GM20431 (cell line): ENCODE data around the gene FBXL2.
"Not testable (repeated sequence)": the region's sequence is repeated elsewhere in the genome, so short reads cannot be mapped to it uniquely, and the experiment has no call there.

ENCODE experiments used
- in situ Hi-C: fragments of 300-500 bp; cut with MseI, MboI; formaldehyde crosslinking; loops from one replicate; pipeline ENCODE4 v1.15.0; 2020; ENCODE audit warnings: low sequenced_read_pairs; ENCODE audit not compliant: unreplicated experiment

FBXL2 gene

DNA sequence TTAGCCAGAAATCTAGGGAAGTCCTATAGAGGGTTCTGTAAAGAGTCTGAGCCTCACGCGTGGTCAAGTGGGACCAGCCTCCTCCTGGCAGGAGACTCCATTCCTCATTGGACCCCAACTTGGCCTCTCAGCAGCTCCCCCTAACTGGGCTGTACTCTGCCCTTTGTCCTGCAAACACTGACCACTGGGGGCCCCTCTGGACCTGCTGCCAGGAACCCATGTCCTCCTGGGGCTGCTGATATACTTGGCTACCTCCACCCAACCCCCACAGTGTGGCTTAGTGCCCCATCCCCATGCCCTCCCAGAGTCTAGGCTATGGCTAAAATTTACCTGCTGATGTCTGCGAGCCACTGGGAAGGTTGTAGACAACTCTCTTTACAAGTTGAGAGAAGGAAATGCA, 100.2 kb downstream of the FBXL2 start:
- in situ Hi-C loops = loop anchor here (10.0 kb wide), 1 partner anchor 243 kb away; no protein-coding TSS in a partner anchor

DNA sequence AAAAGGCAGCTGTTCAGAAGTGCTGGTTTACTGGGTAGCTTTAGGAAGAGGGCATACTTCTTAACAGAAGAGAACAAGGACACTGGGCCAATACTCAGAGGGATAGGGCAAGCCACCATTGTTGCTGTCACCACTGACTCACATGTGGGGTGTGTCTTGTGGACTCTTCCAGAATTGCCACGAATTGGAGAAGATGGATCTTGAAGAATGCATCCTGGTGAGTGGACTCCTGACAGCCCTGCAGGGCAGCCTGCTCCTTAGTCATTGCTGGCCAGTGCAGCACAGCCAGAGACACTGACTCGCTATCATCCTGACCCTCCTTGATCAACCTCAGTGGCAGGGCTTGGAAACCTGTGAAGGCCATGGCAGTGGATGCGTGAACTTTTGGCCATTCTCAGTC, 100.7 kb downstream of the FBXL2 start:
- in situ Hi-C loops = loop anchor here (10.0 kb wide), 1 partner anchor 243 kb away; no protein-coding TSS in a partner anchor

DNA sequence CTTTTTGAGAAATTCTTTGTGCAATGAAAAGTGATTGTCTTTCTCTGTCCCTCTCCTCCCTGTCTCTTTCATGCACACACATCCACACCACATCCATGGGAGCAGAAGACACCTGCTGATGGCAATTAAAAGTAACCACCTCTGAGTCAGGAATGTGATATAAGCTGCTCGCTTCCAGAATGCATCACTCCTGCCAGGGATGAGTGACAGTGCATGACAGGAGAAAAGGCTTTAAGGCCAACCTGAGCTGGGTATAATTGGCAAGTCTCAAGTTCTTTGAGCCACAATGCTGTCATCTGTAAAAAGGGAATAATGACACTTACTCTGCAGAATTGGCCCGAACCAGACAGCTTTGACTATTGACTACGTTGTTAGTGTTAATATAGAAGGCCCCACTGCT, 103.4 kb downstream of the FBXL2 start:
- in situ Hi-C loops = no loop called here

DNA sequence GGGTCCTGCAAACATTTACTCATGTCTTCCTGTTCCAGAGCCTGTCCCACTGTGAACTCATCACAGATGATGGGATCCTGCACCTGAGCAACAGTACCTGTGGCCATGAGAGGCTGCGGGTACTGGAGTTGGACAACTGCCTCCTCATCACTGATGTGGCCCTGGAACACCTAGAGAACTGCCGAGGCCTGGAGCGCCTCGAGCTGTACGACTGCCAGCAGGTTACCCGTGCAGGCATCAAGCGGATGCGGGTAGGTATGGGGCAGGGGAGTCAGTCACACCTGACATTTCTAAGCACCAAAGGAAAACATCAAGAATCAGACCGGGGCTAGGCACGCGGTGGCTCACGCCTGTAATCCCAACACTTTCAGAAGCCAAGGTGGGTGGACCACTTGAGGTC, 106.7 kb downstream of the FBXL2 start:
- in situ Hi-C loops = no loop called here

DNA sequence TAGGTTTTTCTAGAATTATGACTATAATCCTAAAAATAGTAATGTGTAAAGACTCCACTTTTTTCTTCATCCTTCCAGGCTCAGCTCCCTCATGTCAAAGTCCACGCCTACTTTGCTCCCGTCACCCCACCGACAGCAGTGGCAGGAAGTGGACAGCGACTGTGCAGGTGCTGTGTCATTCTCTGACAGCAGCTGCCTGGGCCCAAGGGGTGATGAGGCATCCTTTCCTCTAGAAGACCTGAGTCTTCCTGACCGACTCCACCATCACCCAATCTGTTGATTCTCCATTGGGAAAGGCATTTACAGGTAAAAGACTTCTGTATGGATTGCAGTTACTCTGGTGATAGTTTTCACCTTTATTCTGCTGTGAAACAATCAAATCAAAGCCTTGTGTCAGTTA, 108.2 kb downstream of the FBXL2 start:
- in situ Hi-C loops = no loop called here

- in situ Hi-C loops = no loop called here
Measured at GRCh38 chr3:33386631-33387030, 109.4 kb downstream of the FBXL2 start.

DNA sequence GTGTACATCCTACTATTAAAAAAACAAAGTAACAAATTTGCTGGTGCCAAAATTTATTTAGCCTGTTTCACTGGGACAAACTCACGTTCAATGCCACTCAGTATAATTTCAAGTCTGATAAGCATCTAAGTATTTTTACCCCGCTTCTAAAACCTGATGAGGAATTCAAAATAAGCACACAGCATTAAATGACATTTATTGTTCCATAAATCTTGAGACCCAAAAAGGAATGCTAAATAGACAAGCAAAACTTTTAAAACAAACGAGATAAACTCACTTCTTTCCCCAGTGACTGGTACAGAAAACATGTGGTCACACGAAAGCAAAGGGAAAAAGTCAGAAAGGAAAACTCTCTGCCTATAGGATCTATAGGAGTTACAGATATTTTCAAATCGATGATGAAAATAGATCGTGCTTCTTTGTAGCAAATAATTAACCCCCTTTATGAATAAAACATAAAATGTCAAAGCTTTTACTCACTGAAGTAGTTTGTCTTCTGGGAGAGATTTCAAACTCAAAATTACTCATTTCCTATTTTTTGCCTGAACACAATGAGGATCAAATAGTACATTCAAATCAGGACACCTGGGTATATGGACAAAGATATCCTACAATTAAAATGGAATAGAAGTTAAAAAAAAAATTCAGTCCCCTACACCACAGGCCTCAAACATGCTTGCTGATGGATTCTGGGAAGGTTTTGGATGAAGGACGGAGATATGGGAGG, 111.3 kb downstream of the FBXL2 start:
- in situ Hi-C loops = no loop called here

DNA sequence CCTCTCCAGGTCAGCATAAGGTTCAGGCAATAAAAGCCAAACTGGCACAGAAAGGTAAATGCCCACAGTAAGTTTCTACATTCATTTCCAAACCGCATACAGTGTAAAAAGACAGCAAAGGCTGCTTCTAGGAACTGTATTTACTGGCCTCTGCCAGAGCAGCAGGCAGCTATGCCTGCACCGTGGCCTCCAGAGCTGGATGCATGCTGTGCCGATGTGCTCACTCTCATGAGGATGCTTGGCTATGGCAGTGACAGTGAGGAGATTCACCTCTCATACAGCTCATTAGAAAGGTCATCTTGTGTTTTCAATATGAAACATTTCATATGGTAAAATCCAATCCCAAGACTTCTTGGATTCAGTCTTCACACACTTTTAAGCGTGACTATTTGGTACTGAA, 112.7 kb downstream of the FBXL2 start:
- in situ Hi-C loops = no loop called here

- in situ Hi-C loops = no loop called here
Measured at GRCh38 chr3:33391255-33391995, 114.2 kb downstream of the FBXL2 start.

GRCh38 chr3:33392144-33392543, 114.9 kb downstream of the FBXL2 start:
- in situ Hi-C loops = no loop called here

DNA sequence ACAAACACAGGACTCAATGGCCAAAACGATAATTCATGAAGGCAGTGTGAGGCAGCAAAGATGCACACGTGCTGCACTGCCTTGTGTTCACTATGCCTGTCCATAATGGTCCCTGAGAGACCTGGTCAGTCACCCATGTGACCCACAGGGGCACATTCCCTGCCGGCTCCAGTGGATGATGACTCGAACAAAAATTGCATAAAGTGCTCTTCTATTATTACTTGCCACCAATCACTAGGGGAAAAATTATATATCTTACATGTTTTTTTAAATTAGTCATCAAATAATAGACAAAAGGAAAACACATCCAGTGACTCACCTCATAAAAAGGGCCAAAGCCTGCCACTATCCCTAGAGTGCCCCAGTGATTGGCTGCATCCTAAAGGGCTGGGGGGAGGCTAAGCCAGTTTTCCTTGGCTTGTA, 115.5 kb downstream of the FBXL2 start:
- in situ Hi-C loops = no loop called here

- in situ Hi-C loops = no loop called here
Measured at GRCh38 chr3:33394403-33395054, 117.3 kb downstream of the FBXL2 start.

DNA sequence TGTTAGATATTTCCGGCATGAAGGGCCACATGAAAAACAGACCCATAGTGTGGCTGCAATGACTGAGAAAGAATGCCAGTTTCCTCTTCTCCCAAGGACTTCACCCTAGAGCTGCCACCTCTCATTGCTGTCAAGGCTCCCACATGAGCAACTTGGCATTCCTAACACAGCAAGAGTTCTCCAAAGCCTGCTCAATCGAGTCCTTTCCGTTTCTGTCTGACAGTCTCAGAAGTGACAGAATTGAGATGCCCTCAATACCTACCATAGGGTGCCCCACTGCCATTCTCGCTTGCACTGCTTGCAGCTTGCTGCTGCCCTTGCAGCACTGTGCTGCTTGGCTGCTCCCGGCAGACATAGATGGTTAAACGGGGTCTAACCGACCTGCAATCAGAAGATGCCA, 118.7 kb downstream of the FBXL2 start:
- in situ Hi-C loops = no loop called here

DNA sequence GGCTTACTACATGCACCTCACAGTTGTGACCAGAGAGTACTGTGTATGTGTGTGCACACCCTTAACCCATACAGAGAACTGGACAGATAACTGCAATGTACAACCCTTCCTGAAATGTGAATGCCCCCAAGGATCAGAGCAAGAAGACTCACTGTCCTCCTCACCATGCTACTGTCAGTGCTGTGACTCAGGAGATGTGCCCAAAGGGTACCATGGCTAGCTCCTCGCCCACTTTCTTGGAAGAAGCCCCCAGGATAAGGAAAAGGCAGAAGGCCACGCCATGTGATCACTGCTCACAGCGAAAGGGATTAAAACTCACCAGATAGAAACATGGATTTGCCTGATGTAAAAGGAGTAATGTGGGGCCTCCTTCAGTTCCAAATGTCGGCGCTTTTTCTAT, 121.2 kb downstream of the FBXL2 start:
- in situ Hi-C loops = no loop called here

DNA sequence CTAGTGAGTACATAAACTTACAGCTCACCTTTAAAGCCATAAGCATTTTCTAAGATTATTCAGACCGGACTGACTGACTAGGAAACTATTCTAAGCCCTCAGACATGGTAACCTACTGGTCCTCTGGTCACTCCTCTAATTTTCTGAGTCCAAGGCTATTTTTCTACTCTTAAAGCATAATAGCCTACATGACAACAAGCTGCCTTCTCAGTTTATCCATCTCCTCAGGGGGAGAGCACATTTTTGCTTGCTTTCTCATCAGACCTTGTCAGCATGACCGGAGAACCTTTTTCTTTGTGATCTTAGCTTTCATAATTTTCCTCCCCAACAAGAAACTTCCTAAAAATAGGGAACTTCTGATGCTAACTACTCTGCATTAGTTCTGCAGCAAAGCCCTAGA, 124.5 kb downstream of the FBXL2 start:
- in situ Hi-C loops = no loop called here

- in situ Hi-C loops = no loop called here
Measured at GRCh38 chr3:33402936-33403335, 125.7 kb downstream of the FBXL2 start.

DNA sequence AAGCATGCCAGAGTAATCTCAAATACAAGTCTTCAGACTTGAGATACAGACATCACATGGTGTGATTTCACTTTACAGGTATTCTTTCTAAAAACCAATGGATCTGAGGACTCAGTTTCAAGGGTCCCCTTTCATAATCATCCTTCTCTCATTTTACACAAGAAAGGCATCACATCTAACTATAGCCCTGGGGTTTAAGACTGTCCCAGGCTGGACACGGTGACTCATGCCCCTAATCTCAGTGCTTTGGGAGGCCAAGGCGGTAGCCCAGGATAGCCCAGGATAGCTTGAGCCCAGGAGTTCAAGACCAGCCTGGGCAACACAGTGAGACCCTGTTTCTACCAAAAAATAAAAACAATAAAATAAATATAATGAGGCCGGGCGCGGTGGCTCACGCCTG, 126.5 kb downstream of the FBXL2 start:
- in situ Hi-C loops = no loop called here

- in situ Hi-C loops = not testable (repeated sequence)
Measured at GRCh38 chr3:33410816-33411215, 133.6 kb downstream of the FBXL2 start.

DNA sequence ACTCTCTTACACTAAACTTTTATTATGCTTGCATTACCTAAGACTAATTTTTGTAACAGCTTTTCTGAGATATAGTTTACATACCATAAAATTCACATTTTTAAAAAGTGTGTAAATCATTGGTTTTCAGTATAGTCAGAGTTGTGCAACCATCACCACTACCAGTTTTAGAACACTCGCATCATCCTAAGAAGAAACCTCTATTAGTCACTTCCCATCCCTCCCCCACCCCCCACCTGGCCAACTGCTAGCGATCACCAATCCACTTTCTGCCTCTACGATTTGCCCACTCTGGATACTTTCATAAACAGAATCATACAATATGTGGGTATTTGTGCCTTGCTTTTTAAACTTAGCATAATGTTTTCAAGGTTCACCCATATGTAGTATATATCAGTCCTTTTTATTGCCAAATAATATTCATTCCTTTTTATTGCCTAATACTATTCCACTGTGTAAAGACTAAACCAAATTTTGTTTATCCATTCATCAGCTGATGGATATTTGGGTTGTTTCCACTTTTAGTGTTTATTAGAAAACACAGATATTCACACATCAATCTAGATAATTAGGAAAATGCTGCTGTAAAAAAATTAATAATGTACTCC, 139.9 kb downstream of the FBXL2 start:
- in situ Hi-C loops = no loop called here

DNA sequence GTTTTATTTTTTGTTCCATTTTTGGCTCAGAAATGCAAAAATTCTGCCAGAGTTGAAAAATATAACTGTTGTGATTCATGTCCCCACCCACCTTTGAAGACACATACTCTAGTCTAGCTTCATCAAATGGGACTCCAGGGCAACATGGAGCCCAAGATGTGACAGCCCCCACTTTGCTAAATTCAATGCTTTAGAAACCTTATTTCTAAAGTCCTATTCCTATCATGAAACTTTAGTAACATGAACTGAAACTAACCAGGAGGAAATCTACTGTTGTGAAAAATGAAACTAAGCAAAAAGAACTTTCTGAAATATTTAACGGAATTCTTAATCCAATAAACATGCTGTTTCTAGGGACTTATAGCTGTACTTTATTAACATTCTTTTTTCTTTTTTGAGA, 142.7 kb downstream of the FBXL2 start:
- in situ Hi-C loops = no loop called here

GRCh38 chr3:33420966-33421365, 143.7 kb downstream of the FBXL2 start:
- in situ Hi-C loops = no loop called here
